GM12891 (cell line): ENCODE measurements around the gene CNOT2.

ENCODE experiments used
- DNase-seq: peaks from one replicate; pipeline ENCODE4 v3.0.0; 2011; ENCODE audit warnings: low spot score; ENCODE audit not compliant: insufficient read length
- FAIRE-seq: peaks from 2 replicates; lab custom pipeline; 2011; peaks lifted over from hg19 to GRCh38; lab: Jason Lieb, UNC
- PAX5 ChIP-seq: IDR thresholded peaks from 2 replicates; pipeline ENCODE4 v1.6.1; 2011; ENCODE audit warnings: low read length, moderate library complexity, mild to moderate bottlenecking; ENCODE audit not compliant: insufficient read depth, severe bottlenecking
- POLR2A ChIP-seq: IDR thresholded peaks from 2 replicates; pipeline ENCODE4 v1.6.1; 2011; ENCODE audit warnings: low read depth, low read length, control low read depth
- POLR2AphosphoS5 ChIP-seq: IDR thresholded peaks from 2 replicates; pipeline ENCODE4 v1.6.1; 2011; ENCODE audit warnings: low read depth, low read length, control low read depth
- POU2F2 ChIP-seq: IDR thresholded peaks from 2 replicates; pipeline ENCODE4 v1.6.1; 2011; ENCODE audit warnings: low read depth, mild to moderate bottlenecking, control low read depth, low read length, moderate library complexity
- SPI1 ChIP-seq: IDR thresholded peaks from 2 replicates; pipeline ENCODE4 v1.6.1; 2011; ENCODE audit warnings: low read depth, low read length, control low read depth
- TAF1 ChIP-seq: IDR thresholded peaks from 2 replicates; pipeline ENCODE4 v1.6.1; 2011; ENCODE audit warnings: low read depth, low read length, control low read depth

CNOT2 gene

DNA sequence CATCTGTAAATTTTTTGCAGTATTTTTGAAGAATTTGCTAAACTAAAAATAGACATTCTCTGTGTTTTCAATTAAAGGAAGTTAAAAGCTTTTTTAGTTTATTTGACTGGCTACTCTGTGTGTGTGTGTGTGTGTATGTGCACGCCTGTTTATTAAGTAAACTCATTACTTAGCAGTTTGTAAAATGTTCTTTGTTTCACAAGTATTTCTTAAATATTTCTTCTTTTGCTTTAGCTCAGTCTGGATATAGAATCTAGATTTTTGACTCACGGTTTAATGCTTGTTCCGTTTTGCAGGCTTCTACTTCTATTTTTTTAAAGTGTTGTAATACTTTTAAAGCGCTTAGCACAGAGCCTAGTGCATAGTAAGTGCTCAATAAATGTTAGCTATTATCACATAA is 76.4 kb downstream of the CNOT2 start:
- no peak for TF ChIP-seq TAF1
- no peak for TF ChIP-seq POLR2AphosphoS5
- no peak for TF ChIP-seq POLR2A
- TF ChIP-seq SPI1, result no peak
- TF ChIP-seq POU2F2, result no peak
- no peak for TF ChIP-seq PAX5
- no peak for DNase-seq
- FAIRE-seq, result no peak

- DNase-seq, result no peak
- no peak for FAIRE-seq
Observed at GRCh38 chr12:70321191-70321590, 78.0 kb downstream of the CNOT2 start.

GRCh38 chr12:70327541-70327940 is 84.3 kb downstream of the CNOT2 start:
- no peak for DNase-seq
- FAIRE-seq, result peak; percentile 33
- no peak for TF ChIP-seq POLR2AphosphoS5
- TF ChIP-seq POLR2A, result no peak
- no peak for TF ChIP-seq SPI1
- no peak for TF ChIP-seq TAF1
- no peak for TF ChIP-seq PAX5

More at GRCh38 chr12:70321191-70321590, 78.0 kb downstream of the CNOT2 start:
- no peak for TF ChIP-seq POU2F2
- TF ChIP-seq PAX5, result no peak
- TF ChIP-seq POLR2AphosphoS5, result no peak
- no peak for TF ChIP-seq POLR2A
- TF ChIP-seq SPI1, result no peak
- TF ChIP-seq TAF1, result no peak

DNA sequence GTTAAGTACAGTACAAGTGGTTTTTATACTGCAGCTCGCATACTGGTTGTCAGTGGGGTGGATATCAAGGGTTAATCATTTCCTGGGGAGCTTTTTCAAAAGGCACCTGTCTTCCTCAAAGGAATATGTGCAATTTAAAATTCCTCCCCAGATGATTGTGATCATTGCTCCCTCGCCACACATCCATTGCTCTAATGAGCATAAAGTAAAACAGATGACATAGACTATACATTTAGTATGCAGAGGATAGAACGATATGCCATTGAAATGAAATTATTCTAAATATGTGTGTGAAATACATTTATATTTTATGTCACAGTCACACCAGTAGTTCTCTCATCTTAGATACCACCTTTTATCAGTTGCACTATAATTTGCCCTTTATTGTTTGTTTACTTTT is 86.5 kb downstream of the CNOT2 start:
- no peak for DNase-seq
- FAIRE-seq, result no peak
- no peak for TF ChIP-seq POLR2AphosphoS5
- TF ChIP-seq TAF1, result no peak
- TF ChIP-seq POLR2A, result no peak
- TF ChIP-seq PAX5, result no peak
- no peak for TF ChIP-seq SPI1
- no peak for TF ChIP-seq POU2F2

GRCh38 chr12:70330158-70330557 is 86.9 kb downstream of the CNOT2 start:
- TF ChIP-seq POLR2A (no peak), TAF1 (no peak), POU2F2 (no peak), SPI1 (no peak), POLR2AphosphoS5 (no peak), PAX5 (no peak)
- no peak for FAIRE-seq

DNA sequence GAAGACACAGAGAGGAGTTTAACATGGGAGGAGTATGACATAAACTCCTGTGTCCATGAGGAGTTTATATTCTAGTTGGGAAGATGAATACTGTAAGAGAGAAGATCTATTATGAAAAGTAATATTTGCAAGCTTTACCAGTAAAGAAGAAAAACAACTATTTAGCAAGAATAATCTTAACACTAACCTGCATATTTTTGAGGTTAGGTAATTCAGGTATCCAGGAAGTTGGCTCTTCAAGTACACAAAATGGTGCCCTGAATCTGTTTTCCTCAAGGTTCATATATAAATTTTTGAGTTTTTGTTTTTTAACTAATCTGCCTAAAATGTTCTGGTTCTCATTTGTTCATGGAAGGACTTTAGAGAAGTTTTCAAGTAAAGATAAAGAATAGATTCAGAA is 89.0 kb downstream of the CNOT2 start:
- FAIRE-seq (no peak), DNase-seq (no peak)
- TF ChIP-seq TAF1 (no peak), SPI1 (no peak), POU2F2 (no peak), POLR2A (no peak), PAX5 (no peak), POLR2AphosphoS5 (no peak)

More at GRCh38 chr12:70330158-70330557, 86.9 kb downstream of the CNOT2 start:
- no peak for DNase-seq

DNA sequence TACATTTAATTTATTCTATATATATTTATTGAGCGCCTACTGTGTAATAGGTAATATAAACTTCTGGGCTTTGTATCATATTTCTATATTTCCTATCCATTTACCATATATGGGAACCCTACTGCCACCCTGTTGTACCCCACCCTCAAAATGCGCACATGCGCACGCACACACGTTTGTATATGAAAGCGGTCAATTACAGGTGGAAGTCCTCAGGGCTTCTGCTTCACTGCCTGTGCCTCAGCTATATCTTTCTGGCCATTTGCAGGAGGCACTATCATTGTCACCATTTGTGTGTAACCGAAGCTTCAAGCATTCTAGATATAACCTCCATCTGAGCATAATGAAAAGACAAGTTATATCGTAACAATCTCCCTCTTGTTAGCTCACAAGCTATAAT is 91.5 kb downstream of the CNOT2 start:
- DNase-seq (no peak), FAIRE-seq (no peak)
- TF ChIP-seq SPI1, result no peak
- TF ChIP-seq POLR2AphosphoS5, result no peak
- TF ChIP-seq TAF1, result no peak
- TF ChIP-seq POLR2A, result no peak
- no peak for TF ChIP-seq PAX5
- TF ChIP-seq POU2F2, result no peak

DNA sequence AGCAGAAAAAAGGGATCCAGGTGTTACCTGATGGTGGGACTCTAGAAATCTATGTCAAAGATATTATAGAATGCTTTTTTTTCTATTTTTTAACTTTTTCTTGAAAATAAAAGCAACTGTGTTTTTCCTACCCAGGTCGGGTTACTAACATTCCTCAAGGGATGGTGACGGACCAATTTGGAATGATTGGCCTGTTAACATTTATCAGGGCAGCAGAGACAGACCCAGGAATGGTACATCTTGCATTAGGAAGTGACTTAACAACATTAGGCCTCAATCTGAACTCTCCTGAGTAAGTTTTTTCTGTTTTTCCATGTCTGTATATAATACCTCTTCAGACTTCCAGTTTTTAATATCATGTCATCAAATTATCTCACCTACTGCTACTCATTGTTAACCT is 95.3 kb downstream of the CNOT2 start:
- no peak for DNase-seq
- no peak for TF ChIP-seq SPI1
- FAIRE-seq, result no peak

- TF ChIP-seq POU2F2 (no peak), POLR2AphosphoS5 (no peak), SPI1 (no peak), TAF1 (no peak), PAX5 (no peak), POLR2A (no peak)
- FAIRE-seq (no peak), DNase-seq (no peak)
Observed at GRCh38 chr12:70351076-70351475, 107.8 kb downstream of the CNOT2 start.

GRCh38 chr12:70353780-70354660 is 110.8 kb downstream of the CNOT2 start:
- no peak for DNase-seq
- peak; percentile 44; the same call in 1 of the 2 replicates for TF ChIP-seq SPI1
- no peak for TF ChIP-seq PAX5
- no peak for TF ChIP-seq POLR2AphosphoS5
- no peak for TF ChIP-seq TAF1
- TF ChIP-seq POU2F2, result no peak
- TF ChIP-seq POLR2A, result no peak
- no peak for FAIRE-seq
